K562 (cell line): ENCODE data around the gene PAIP1. TPM values are rescaled to one million over a fixed set of nuclear protein-coding genes. Genes with fewer than 3 reads are reported as not detected.

Source experiments
- ATAC-seq: fragments of 200-7000 bp; cut with Tn5 transposase; 3 replicates; pipeline ENCODE4 v1.9.1; 2020; ENCODE audit warnings: moderate library complexity
- BruUV-seq: library from RNA; stranded (reverse); fragments of 400-500 nt; replicated peaks from 2 replicates; lab custom pipeline; 2021; lab: Mats Ljungman, UMichigan
- CTCF ChIA-PET: fragments of 300-600 bp; formaldehyde crosslinking; extraction: SDS; loops from one replicate; lab custom pipeline; 2021; ENCODE audit warnings: low intra/inter-chr PET ratio; lab: Yijun Ruan, JAX
- POLR2A ChIA-PET: fragments of 300-600, 350-650 bp; sonication (Branson Sonifier 250); formaldehyde crosslinking; extraction: SDS; loops from one replicate; lab custom pipeline; 2021; ENCODE audit warnings: antibody characterized with exemption, inconsistent platforms; lab: Yijun Ruan, JAX
- DNase-seq, 4 experiments: peaks; one replicate each; pipeline versions ENCODE4 v3.0.0 to v3.0.0-alpha.2; 2011 to 2018; ENCODE audit warnings: low spot score in 3 of 4, mixed read lengths in 3 of 4; ENCODE audit errors: extremely low read depth in 1 of 4
- FAIRE-seq: peaks from 2 replicates; lab custom pipeline; 2011; peaks lifted over from hg19 to GRCh38; lab: Jason Lieb, UNC
- H2AFZ ChIP-seq: 2 replicates; pipeline ENCODE4 v1.6.0; 2011; ENCODE audit warnings: low read depth, low read length, control low read depth, inconsistent platforms
- H3K27ac ChIP-seq: fragments of 200-600 bp; 3 replicates; pipeline ENCODE4 v1.8.0; 2011; ENCODE audit warnings: low read depth, mild to moderate bottlenecking, control low read depth, inconsistent platforms, low read length, moderate library complexity, mixed read lengths; ENCODE audit errors: extremely low read depth
- H3K27me3 ChIP-seq, 2 experiments: fragments of 300-600 bp in 1 of 2; 2 replicates in 1 of 2; 3 replicates in 1 of 2; pipeline versions ENCODE4 v1.6.0 to v1.8.0; 2011; ENCODE audit warnings: inconsistent platforms in 2 of 2, low read length in 2 of 2, mild to moderate bottlenecking in 1 of 2, mixed read lengths in 1 of 2, moderate library complexity in 1 of 2; ENCODE audit not compliant: control insufficient read depth in 2 of 2, insufficient read depth in 2 of 2
- H3K36me3 ChIP-seq: fragments of 300-600 bp; 3 replicates; pipeline ENCODE4 v1.8.0; 2011; ENCODE audit warnings: mild to moderate bottlenecking, low read length, inconsistent platforms; ENCODE audit not compliant: control insufficient read depth, insufficient read depth
- H3K4me1 ChIP-seq, 2 experiments: fragments of 200-600 bp in 1 of 2; replicated peaks in 1 of 2; 2 replicates in 1 of 2; 3 replicates in 1 of 2; pipeline versions ENCODE4 v1.5.1 to v1.8.0; 2011; ENCODE audit warnings: inconsistent platforms in 2 of 2, low read length in 2 of 2, mild to moderate bottlenecking in 1 of 2, mixed read lengths in 1 of 2, moderate library complexity in 1 of 2; ENCODE audit not compliant: control insufficient read depth in 2 of 2, insufficient read depth in 2 of 2
- H3K4me2 ChIP-seq: 2 replicates; pipeline ENCODE4 v1.6.1; 2011; ENCODE audit warnings: low read length, control low read depth, inconsistent platforms, mixed read lengths; ENCODE audit not compliant: insufficient read depth
- H3K4me3 ChIP-seq: fragments of 200-600 bp; sonication (generic), shearing (Covaris generic); 2 replicates; pipeline ENCODE4 v1.5.1; 2016; ENCODE audit warnings: control low read depth, inconsistent platforms
- H3K79me2 ChIP-seq: fragments of 200-600 bp; 3 replicates; pipeline ENCODE4 v1.8.0; 2011; ENCODE audit warnings: low read length, inconsistent platforms; ENCODE audit not compliant: control insufficient read depth, insufficient read depth
- H3K9ac ChIP-seq, 2 experiments: 2 replicates each; pipeline versions ENCODE4 v1.6.0 to v1.6.1; 2011; ENCODE audit warnings: low read depth in 2 of 2, low read length in 2 of 2, control low read depth in 1 of 2, inconsistent platforms in 1 of 2, mild to moderate bottlenecking in 1 of 2, mixed read lengths in 1 of 2; ENCODE audit not compliant: insufficient read depth in 1 of 2
- H3K9me1 ChIP-seq: one replicate; pipeline ENCODE4 v1.6.0; 2011; ENCODE audit warnings: inconsistent platforms, mild to moderate bottlenecking, low read length, moderate library complexity; ENCODE audit not compliant: control insufficient read depth, insufficient read depth
- H3K9me3 ChIP-seq: replicated peaks from 2 replicates; pipeline ENCODE4 v1.5.1; 2011; ENCODE audit warnings: low read depth, low read length, inconsistent platforms; ENCODE audit not compliant: control insufficient read depth, insufficient read depth
- H4K20me1 ChIP-seq: replicated peaks from 2 replicates; pipeline ENCODE4 v1.6.1; 2011; ENCODE audit warnings: low read length, inconsistent platforms, mixed read lengths; ENCODE audit not compliant: control insufficient read depth, insufficient read depth
- C11orf30 ChIP-seq: fragments of 450-650 bp; IDR thresholded peaks from 2 replicates; pipeline ENCODE4 v1.6.1; 2016; ENCODE audit warnings: low read depth, mild to moderate bottlenecking
- CBX3 ChIP-seq, 2 experiments: IDR thresholded peaks; 1 replicate in 1 of 2; 2 replicates in 1 of 2; pipeline ENCODE4 v1.6.1; 2012; ENCODE audit warnings: inconsistent platforms in 2 of 2, low read length in 2 of 2, borderline replicate concordance in 1 of 2, control low read depth in 1 of 2
- CHD4 ChIP-seq: fragments of 200-600 bp; sonication (generic); IDR thresholded peaks from 3 replicates; pipeline ENCODE4 v1.6.1; 2012; ENCODE audit warnings: low read depth, mild to moderate bottlenecking, mixed read lengths, low read length, inconsistent platforms; ENCODE audit not compliant: insufficient read depth, insufficient replicate concordance, poor library complexity, severe bottlenecking
- CREM ChIP-seq: IDR thresholded peaks from 2 replicates; pipeline ENCODE4 v1.6.1; 2014; ENCODE audit warnings: antibody characterized with exemption, low read depth
- ETV1 ChIP-seq: fragments of 450-650 bp; conservative IDR thresholded peaks from 2 replicates; pipeline ENCODE4 v1.6.1; 2016; ENCODE audit warnings: missing genetic modification characterization, control low read depth, low read depth, missing compliant biosample characterization
- FOSL1 ChIP-seq: fragments of 200-800 bp; sonication (Bioruptor generic); conservative IDR thresholded peaks from 2 replicates; pipeline ENCODE4 v1.6.1; 2016; ENCODE audit warnings: missing genetic modification characterization, missing compliant biosample characterization
- KLF13 ChIP-seq: fragments of 450-650 bp; IDR thresholded peaks from 2 replicates; pipeline ENCODE4 v1.6.1; 2016; ENCODE audit warnings: missing genetic modification characterization, low read depth, mild to moderate bottlenecking, missing compliant biosample characterization, moderate library complexity, borderline replicate concordance
- KLF16 ChIP-seq: IDR thresholded peaks from 2 replicates; pipeline ENCODE4 v1.6.1; 2016; ENCODE audit warnings: antibody characterized with exemption
- NFATC3 ChIP-seq: fragments of 450-650 bp; IDR thresholded peaks from 2 replicates; pipeline ENCODE4 v1.6.1; 2017; ENCODE audit warnings: mild to moderate bottlenecking
- RFX1 ChIP-seq: fragments of 450-650 bp; IDR thresholded peaks from 2 replicates; pipeline ENCODE4 v1.6.1; 2016; ENCODE audit warnings: mild to moderate bottlenecking, moderate library complexity
- SAFB ChIP-seq: fragments of 200-400 bp; formaldehyde crosslinking; IDR thresholded peaks from 2 replicates; pipeline ENCODE4 v1.6.1; 2017; ENCODE audit warnings: low read depth, low read length, borderline replicate concordance
- SMARCA5 ChIP-seq: fragments of 450-650 bp; IDR thresholded peaks from 2 replicates; pipeline ENCODE4 v1.6.1; 2016
- SP1 ChIP-seq: sonication (generic); formaldehyde crosslinking; IDR thresholded peaks from 2 replicates; pipeline ENCODE4 v1.8.1; 2022; ENCODE audit warnings: mild to moderate bottlenecking, missing genetic modification reagents
- SUPT5H ChIP-seq: fragments of 450-650 bp; IDR thresholded peaks from 2 replicates; pipeline ENCODE4 v1.6.1; 2016
- ZNF121 ChIP-seq: sonication (generic); formaldehyde crosslinking; conservative IDR thresholded peaks from 2 replicates; pipeline ENCODE4 v1.8.0; 2022; ENCODE audit warnings: missing genetic modification reagents
- ZNF146 ChIP-seq: IDR thresholded peaks from one replicate; pipeline ENCODE4 v1.6.1; 2018; ENCODE audit warnings: missing compliant biosample characterization; ENCODE audit not compliant: unreplicated experiment
- WGBS: fragments of 100-300 bp; shearing (Covaris generic); methylation state at CpG from one replicate; pipeline ENCODE4 v1.1.6; 2016; ENCODE audit warnings: low coverage, mixed read lengths; ENCODE audit not compliant: insufficient coverage; ENCODE audit errors: missing lambda C conversion rate; 5-methylcytosine and 5-hydroxymethylcytosine counted together
- in situ Hi-C: fragments of 300-500 bp; cut with MboI; formaldehyde crosslinking; loops from 4 replicates; pipeline ENCODE4 v1.15.0; 2018; ENCODE audit warnings: inconsistent platforms, mixed read lengths
- intact Hi-C: fragments of 100-400 bp; cut with micrococcal nuclease; formaldehyde crosslinking; loops from 2 replicates; pipeline ENCODE4 v1.14.2; 2022
- polyA plus RNA-seq, 8 experiments: library from polyadenylated mRNA; depleted of rRNA in 4 of 8; stranded (reverse) in 5 of 8; unstranded in 3 of 8; fragments of >200 nt; fragmentation: Nextera tagmentation in 2 of 8; fragmentation: Illumina TruSeq in 1 of 8; extraction: Ambion mirVana in 2 of 8; extraction: Trizol in 1 of 8; gene quantifications; 2 replicates each; pipeline versions ENCODE4 v1.2.1 to v1.2.3, GENCODE V29; 2011 to 2014; ENCODE audit warnings: inconsistent platforms in 1 of 8, missing spikeins in 1 of 8
- total RNA-seq, 7 experiments: library from RNA; depleted of rRNA in 6 of 7; stranded (reverse); fragments of >200 nt in 6 of 7; fragmentation: Illumina TruSeq in 2 of 7; extraction: Trizol in 2 of 7; gene quantifications; 2 replicates each; pipeline versions ENCODE4 v1.2.1 to v1.2.3, GENCODE V29; 2011 to 2021; ENCODE audit warnings: low replicate concordance in 1 of 7
- TF ChIP-seq, protein P1 (sequence below): IDR thresholded peaks from 2 replicates; pipeline ENCODE4 v1.6.1; 2014; ENCODE audit warnings: antibody characterized with exemption
- TF ChIP-seq, protein P2 (sequence below): fragments of 450-650 bp; formaldehyde crosslinking; IDR thresholded peaks from 2 replicates; pipeline ENCODE4 v1.4.0; 2022; ENCODE audit warnings: mild to moderate bottlenecking, moderate library complexity

PAIP1 gene
- total and polyA plus RNA-seq, 9 of the 15 experiments (the other 6 are each of a cell fraction or from before 2014, with no cell fraction given): 51.7 to 181 (median 102) TPM

DNA sequence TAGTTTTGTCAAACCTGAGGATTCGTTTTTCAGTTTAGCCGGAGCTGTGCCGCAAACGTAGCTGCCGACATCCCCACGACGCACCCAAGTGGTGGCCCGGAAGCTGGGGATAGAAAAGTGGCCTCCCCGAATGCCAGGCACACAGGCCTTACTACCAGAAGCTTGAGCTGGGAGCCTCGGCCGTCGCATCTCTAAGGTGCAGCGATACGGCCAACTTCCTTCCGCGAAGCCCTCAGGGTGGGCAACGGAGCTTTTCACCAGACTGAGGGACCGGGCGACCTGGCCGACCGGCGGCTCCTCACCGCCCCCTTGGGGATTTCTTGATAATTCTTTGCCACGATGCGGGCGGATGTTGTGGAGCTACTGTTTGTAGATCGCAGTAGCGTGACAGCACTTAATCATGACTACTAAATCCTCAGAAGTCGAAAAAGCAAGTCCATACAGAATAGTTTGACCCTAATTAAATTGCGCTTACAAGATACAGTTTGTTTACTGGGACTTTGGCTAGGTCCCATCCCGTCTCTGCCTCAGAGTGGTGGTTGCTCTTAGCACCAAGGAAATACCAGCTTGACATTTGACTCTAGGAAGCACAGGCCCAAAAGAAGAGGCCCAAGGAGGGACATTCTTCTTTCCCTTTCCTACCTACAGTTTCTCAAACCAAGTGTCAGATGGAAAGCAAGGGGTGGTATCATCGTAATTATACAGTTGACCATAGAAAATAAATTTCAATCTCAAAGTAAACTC lies 72.6 kb downstream of the PAIP1 start:
- no peaks in the 10 kb centered on the region for H4K20me1 ChIP-seq
- CTCF ChIA-PET: interaction anchor here (0.6 to 1.0 kb wide), 2 partner anchors 73 to 411 kb away, joined by 3 to 4 read pairs; partner anchors contain the start of gene PAIP1
- H3K4me2 ChIP-seq: peak overlapping the region; percentile 91
- peaks cover 40% of the 10 kb centered on the region for H3K79me2 ChIP-seq
- DNase-seq (peak; percentile 73 to 95 (median 82)), ATAC-seq (peak; percentile 83), FAIRE-seq (no peak)
- H3K36me3 ChIP-seq: peaks cover 19% of the 10 kb centered on the region; the same call in 1 of the 3 replicates
- H3K27me3 ChIP-seq: no peaks in the 10 kb centered on the region
- H3K9ac ChIP-seq: peak overlapping the region; percentile 94 to 97
- peaks cover 6 to 8% of the 10 kb centered on the region in 2 experiments; a peak in 3 of 5 replicates for H3K4me1 ChIP-seq
- in situ Hi-C loops: no loop called here
- no peaks in the 10 kb centered on the region for H3K9me1 ChIP-seq
- intact Hi-C loops: loop anchor here (1.0 to 10.0 kb wide), 7 partner anchors 31 to 417 kb away; partner anchors contain the start of genes C5orf34 and NNT
- peak overlapping the region; percentile 92 for H3K27ac ChIP-seq
- POLR2A ChIA-PET: interaction anchor here (0.6 to 4.2 kb wide), 51 partner anchors 9 to 756 kb away, joined by 3 to 43 read pairs (median 5); partner anchors contain the start of genes C5orf34, CCL28, HMGCS1 and NNT
- BruUV-seq: TSS peak; percentile 90
- 1% methylated on average over 32 of the region's 32 CpGs for WGBS
- H3K9me3 ChIP-seq: 0 out of 2 replicates have a peak, but pooled peaks cover 1% of the 10 kb centered on the region
- peak overlapping the region; percentile 96 for H2AFZ ChIP-seq
- H3K4me3 ChIP-seq: peak overlapping the region; percentile 73
- TF ChIP-seq, protein P1, sequence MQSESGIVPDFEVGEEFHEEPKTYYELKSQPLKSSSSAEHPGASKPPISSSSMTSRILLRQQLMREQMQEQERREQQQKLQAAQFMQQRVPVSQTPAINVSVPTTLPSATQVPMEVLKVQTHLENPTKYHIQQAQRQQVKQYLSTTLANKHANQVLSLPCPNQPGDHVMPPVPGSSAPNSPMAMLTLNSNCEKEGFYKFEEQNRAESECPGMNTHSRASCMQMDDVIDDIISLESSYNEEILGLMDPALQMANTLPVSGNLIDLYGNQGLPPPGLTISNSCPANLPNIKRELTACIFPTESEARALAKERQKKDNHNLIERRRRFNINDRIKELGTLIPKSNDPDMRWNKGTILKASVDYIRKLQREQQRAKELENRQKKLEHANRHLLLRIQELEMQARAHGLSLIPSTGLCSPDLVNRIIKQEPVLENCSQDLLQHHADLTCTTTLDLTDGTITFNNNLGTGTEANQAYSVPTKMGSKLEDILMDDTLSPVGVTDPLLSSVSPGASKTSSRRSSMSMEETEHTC: no peak
- TF ChIP-seq, protein P2, sequence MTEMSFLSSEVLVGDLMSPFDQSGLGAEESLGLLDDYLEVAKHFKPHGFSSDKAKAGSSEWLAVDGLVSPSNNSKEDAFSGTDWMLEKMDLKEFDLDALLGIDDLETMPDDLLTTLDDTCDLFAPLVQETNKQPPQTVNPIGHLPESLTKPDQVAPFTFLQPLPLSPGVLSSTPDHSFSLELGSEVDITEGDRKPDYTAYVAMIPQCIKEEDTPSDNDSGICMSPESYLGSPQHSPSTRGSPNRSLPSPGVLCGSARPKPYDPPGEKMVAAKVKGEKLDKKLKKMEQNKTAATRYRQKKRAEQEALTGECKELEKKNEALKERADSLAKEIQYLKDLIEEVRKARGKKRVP (CRISPR knock-in tag): peak; percentile 6; the same call in 1 of the 2 replicates
- TF ChIP-seq SAFB (no peak), KLF16 (no peak), SP1 (no peak), ETV1 (tag) (peak; percentile 86), SMARCA5 (no peak), CBX3 (IDR thresholded peaks at IDR 0.05; ENCODE audit: borderline replicate concordance in 1 of 2, low read length in 2 of 2) (peak in 1 of 2 experiments; percentile 39; a peak in 2 of 3 replicates), CREM (no peak; the same call in 1 of the 2 replicates), NFATC3 (peak; percentile 48; the same call in 1 of the 2 replicates), RFX1 (peak; percentile 21; the same call in 1 of the 2 replicates), FOSL1 (tag) (peak; percentile 20; the same call in 1 of the 2 replicates), SUPT5H (peak; percentile 41), KLF13 (0 out of 2 replicates have a peak, but pooled peaks have one; percentile 6), C11orf30 (no peak), ZNF146 (CRISPR knock-in tag) (no peak), ZNF121 (CRISPR knock-in tag) (no peak), CHD4 (no peak)
